Urinary bladder (tissue), 4 donors: Measurements from ENCODE around the gene ZKSCAN3. TPM values are rescaled to one million over a fixed set of nuclear protein-coding genes. Genes with fewer than 3 reads are reported as not detected.
"Not testable (repeated sequence)": the region's sequence is repeated elsewhere in the genome, so short reads cannot be mapped to it uniquely, and the experiment has no call there.

Source experiments
- DNase-seq: peaks from one replicate; pipeline ENCODE4 v3.0.0-alpha.2; 2015; ENCODE audit errors: extremely low spot score
- H3K27ac ChIP-seq: one replicate; pipeline ENCODE4 v1.5.1; 2013; ENCODE audit warnings: low read depth, mild to moderate bottlenecking, moderate library complexity
- H3K36me3 ChIP-seq: one replicate; pipeline ENCODE4 v1.6.1; 2013; ENCODE audit warnings: mild to moderate bottlenecking, moderate library complexity; ENCODE audit not compliant: insufficient read depth
- H3K4me1 ChIP-seq: one replicate; pipeline ENCODE4 v1.6.1; 2013; ENCODE audit warnings: mild to moderate bottlenecking, moderate library complexity; ENCODE audit not compliant: insufficient read depth
- H3K4me3 ChIP-seq: one replicate; pipeline ENCODE4 v1.5.1; 2013; ENCODE audit warnings: low read depth, low read length
- WGBS: extraction: QIAGEN DNeasy Blood & Tissue Kit; methylation state at CpG from one replicate; pipeline ENCODE4 v1.1.7; 2013; 5-methylcytosine and 5-hydroxymethylcytosine counted together
- polyA plus RNA-seq: library from polyadenylated mRNA; stranded (reverse); fragments of 200-250 nt; gene quantifications from one replicate; pipeline ENCODE4 v1.2.3, GENCODE V29; 2013
- total RNA-seq: library from RNA; depleted of rRNA; stranded (reverse); fragments of >200 nt; gene quantifications from one replicate; pipeline ENCODE4 v1.2.3, GENCODE V29; 2014
- donor health status: healthy with polysubstance abuse.
- donor health status: healthy.

Gene ZKSCAN3
- 7.5 TPM for total RNA-seq
- 3.1 TPM for polyA plus RNA-seq

DNA sequence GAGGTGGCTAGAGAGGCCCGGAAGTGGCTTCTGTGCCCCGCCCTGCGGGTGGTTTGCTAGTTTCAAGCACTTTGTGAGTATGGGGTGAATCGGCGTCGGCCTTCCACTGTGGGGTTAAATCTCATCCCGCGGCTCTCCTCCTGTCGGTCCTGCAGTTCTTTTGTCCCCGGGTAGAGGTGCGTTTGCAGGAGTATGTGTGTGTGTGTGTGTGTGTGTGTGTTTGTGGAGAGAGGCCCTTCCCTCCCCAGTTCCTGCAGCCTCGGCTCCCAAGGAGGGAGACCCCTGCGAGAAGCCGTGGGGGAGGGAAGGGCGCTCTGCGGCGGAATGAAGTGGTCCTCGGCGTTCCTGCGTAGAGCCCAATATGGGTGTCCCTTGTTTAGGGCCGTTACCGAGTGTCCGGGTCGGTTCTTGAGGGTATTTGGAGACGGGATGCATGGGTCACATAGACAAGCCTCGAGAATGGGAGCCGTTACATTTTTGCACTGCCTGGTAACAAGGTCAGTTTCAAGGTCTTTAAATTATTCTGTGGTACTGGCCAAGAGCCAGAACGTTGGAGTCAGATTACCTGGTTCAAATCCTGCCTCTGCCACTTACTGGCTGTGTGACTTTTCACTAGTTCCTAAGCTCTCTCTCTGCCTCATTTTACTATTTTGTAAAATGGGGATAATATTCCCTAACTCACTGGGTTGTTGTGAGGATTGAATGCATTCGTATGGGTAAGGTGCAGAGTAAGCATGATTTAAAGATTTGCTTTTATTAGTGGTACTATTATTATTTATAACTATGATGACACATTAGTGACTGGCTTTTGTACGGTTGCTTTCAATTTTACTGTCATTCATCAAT is at the start of gene ZKSCAN3:
ZKSCAN3 (plus strand) TSS at position 56 of the 846 bp plus-strand sequence. CDS start 9,640 bp downstream, outside the sequence.
- no peaks in the 10 kb centered on the region for H3K36me3 ChIP-seq
- DNase-seq = peak; percentile 76
- H3K27ac ChIP-seq = peak within 1 kb of the TSS; percentile 78
- no peaks in the 10 kb centered on the region for H3K4me1 ChIP-seq
- WGBS = 2% methylated on average over 30 of the region's 30 CpGs
- peak within 1 kb of the TSS; percentile 88 for H3K4me3 ChIP-seq

DNA sequence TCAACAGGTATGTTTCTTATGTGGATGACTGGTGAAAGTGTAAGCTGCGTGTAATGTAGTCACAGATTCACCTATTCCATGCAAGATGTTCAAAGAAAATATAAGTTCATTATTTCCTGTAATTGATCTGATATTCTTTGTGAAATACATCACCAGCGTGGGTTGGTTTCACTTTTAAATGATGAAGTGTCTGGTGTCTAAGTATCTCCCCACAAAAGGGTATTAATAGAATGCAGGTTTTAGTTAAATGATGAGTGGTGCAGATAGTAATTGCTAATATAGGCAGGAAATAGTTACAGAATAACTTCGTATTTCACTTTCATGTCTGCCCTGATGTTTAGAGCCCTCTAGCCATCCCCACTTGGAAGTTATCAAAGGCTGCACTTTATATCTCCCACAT is 46.2 kb upstream of the ZKSCAN3 start:
- no peaks in the 10 kb centered on the region for H3K36me3 ChIP-seq

DNA sequence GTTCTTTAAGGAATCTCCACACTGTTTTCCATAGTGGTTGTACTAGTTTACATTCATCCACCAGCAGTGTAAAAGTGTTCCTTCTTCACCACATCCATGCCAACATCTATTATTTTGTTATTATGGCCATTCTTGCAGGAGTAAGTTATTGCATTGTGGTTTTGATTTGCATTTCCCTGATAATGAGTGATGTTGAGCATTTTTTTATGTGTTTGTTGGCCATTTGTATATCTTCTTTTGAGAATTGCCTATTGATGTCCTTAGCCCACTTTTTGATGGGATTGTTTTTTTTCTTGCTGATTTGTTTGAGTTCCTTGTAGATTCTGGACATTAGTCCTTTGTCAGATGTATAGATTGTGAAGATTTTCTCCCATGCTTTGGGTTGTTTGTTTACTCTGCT is 43.4 kb upstream of the ZKSCAN3 start:
- H3K36me3 ChIP-seq, DNase-seq, H3K27ac ChIP-seq, H3K4me3 ChIP-seq, H3K4me1 ChIP-seq: not testable (repeated sequence)

More for the DNA sequence above, 46.2 kb upstream of the ZKSCAN3 start:
- H3K27ac ChIP-seq = no peak overlapping the region
- H3K4me3 ChIP-seq = no peak overlapping the region
- H3K4me1 ChIP-seq = no peaks in the 10 kb centered on the region
- DNase-seq = no peak
- 90% methylated on average over 3 of the region's 3 CpGs for WGBS

DNA sequence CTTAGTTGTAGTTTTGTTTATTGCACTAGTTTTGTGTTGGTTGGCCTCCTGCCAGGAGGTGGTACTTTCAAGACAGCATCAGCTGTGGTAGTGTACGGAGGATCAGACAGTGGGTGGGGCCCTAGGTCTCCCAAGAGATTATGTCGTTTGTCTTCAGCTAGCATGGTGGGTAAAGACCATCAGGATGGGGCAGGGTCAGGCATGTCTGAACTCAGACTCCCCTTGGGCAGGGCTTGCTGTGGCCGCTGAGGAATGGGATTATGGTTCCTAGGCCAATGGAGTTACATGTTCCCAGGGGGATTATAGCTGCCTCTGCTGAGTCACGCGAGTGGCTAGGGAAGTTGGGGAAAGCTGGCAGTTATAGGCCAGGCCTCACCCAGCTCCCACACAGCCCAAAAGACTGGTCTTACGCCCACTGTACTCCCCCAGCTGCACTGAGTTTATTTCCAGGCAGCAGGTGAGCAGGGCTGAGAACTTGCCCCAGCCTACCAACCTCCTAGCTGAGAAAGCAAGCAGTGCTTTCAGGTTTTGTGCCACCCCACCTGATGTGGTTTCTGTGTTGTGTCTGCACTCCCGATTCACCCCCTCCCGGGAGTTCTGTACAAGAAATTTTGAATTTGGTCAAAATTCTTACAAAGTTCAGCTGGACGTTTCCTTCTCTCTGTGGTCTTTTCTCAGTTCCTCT is 38.5 kb upstream of the ZKSCAN3 start:
- no peak overlapping the region for H3K4me3 ChIP-seq
- no peak for DNase-seq
- no peak overlapping the region for H3K27ac ChIP-seq
- H3K36me3 ChIP-seq = peaks cover 2% of the 10 kb centered on the region
- no peaks in the 10 kb centered on the region for H3K4me1 ChIP-seq
- 80% methylated on average over 9 of the region's 9 CpGs for WGBS

DNA sequence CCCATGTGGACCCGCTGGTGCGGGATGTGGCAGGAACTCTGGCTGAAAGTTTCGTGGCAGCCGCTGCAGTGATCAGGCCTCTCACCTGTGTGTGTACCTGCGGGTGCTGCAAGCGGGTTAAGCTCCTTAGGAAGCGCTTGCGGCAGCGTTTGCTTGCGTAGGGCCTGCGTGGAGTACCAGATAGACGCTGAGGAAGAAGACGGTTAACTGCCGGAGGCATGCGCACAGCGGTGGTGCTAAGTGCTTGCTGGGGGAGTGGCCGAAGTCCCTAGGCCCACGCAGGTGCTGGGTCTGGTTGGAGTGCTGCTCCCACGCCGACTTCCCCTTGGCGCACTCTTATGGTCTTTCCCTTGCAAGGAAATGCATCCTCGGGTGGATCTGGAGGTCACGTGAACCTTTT is 36.8 kb upstream of the ZKSCAN3 start:
- no peak for DNase-seq
- H3K36me3 ChIP-seq = peaks cover 2% of the 10 kb centered on the region
- no peak overlapping the region for H3K4me3 ChIP-seq
- no peak overlapping the region for H3K27ac ChIP-seq
- no peaks in the 10 kb centered on the region for H3K4me1 ChIP-seq
- 88% methylated on average over 23 of the region's 23 CpGs for WGBS

DNA sequence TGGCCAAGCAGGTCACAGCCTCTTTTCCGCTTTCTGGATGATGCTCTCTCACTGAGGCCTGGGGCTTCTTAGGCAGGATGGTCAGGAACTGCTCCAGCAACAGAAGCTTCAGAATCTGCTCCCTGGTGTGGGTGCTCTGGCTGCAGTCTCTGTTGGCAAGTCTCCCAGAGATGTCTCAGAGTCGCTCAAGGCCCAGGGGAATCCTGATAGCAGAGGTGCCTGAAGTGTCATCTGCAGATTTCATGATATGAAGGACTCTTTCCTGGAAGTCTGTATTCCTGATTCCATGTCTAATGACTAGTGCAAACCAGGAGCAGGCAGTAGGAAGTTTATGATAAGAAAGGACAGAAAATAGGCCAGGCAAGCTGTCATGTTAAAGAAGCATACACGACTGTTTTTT is 34.1 kb upstream of the ZKSCAN3 start:
- H3K36me3 ChIP-seq = peaks cover 2% of the 10 kb centered on the region
- no peak overlapping the region for H3K4me3 ChIP-seq
- H3K27ac ChIP-seq = no peak overlapping the region
- DNase-seq = no peak
- 57% methylated on average over 3 of the region's 3 CpGs for WGBS
- no peaks in the 10 kb centered on the region for H3K4me1 ChIP-seq

DNA sequence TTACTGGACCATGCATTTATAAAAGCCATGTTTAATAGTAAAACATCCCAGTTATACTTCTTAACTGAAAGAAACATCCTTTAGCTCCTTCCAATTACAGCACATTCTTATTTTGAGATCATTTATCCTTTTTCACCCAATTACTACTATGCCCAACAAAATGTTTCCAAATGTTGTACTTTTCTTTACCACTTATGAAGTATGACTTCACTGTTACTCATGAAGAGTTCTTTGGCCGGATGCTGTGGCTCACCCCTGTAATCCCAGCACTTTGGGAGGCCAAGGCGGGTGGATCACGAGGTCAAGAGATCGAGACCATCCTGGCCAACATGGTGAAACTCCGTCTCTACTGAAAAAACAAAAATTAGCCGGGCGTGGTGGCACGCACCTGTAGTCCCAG is 31.9 kb upstream of the ZKSCAN3 start:
- H3K4me1 ChIP-seq, H3K36me3 ChIP-seq, H3K27ac ChIP-seq, DNase-seq, H3K4me3 ChIP-seq: not testable (repeated sequence)
- 94% methylated on average over 8 of the region's 8 CpGs for WGBS

DNA sequence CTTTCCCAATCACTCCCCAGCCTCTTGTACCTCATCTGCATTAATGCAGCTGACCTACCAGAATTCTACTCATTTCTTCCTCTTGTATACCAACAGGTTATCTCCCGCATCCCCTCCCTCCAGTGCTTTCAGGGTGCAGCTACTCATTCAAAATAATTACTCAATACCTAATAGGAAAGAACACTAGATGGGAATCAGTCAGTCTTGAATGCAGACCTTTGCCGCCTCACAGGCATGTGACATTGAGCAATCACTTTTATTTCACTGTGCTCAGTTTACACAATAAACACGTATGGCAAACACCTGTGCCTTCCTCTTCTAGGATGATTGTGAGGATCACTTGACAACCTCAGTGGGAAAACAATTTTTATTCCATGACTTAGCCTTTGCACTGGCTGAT is 27.1 kb upstream of the ZKSCAN3 start:
- Histone ChIP-seq H3K4me1 (no peaks in the 10 kb centered on the region), H3K36me3 (peaks cover 8% of the 10 kb centered on the region), H3K4me3 (no peak overlapping the region), H3K27ac (no peak overlapping the region)
- WGBS = 88% methylated on average over 3 of the region's 3 CpGs
- no peak for DNase-seq

DNA sequence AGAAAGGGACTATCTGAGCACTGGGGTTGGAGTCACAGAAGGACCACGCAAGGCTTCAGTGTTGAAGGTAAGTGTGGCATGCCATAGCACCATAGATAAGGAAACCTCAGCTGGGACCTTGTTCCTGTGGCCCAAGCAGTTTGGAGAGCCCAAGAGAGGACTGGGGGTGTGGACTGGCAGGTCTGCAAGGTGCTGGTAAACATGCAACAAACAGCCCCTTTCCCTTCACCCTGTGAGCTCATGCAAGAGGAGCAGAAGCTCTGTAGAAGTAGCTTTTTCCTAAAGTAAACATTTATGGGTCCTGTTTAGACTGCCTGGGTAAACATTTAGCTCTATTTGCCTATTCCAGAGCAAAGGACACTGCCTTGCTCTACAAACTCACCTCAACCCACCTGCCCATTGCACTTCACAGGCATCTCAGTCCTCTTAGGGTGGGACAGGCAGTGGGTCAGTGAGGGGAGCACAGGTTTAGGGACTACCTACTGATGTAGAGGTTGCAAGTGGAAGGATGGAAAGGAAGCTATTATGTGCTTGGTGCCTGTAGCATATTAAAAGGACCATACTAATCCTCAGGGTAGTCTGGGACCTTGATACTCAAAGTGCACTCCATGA is 25.8 kb upstream of the ZKSCAN3 start:
- H3K36me3 ChIP-seq = peaks cover 8% of the 10 kb centered on the region
- H3K4me1 ChIP-seq = no peaks in the 10 kb centered on the region
- no peak overlapping the region for H3K27ac ChIP-seq
- WGBS = 96% methylated on average over 1 of the region's 1 CpG
- no peak for DNase-seq
- no peak overlapping the region for H3K4me3 ChIP-seq

DNA sequence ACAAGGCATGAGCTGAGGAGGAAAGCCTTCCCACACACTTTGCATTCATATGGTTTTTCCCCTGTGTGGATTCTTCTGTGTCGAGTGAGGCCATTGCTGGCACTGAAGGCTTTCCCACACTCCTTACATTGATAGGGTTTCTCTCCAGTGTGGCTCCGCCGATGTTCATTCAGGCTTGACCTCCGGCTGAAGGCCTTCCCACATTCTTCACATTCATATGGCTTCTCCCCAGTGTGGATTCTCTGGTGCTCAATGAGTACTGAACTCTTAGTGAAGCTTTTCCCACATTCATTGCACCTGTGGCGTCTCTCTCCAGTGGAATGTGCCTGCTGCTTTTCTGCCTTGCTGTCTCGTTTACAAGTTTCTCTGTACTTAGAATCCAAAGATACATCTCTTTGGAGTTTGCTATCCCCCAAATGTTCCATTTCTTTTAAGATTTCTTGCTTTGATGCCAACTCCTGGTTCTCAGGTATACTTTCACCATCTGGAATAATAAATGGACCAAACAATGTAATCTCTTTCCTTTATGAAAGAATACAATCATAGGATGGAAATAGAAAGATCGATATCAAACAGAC is 23.3 kb upstream of the ZKSCAN3 start:
- Histone ChIP-seq H3K27ac (no peak overlapping the region), H3K4me1 (no peaks in the 10 kb centered on the region), H3K36me3 (peaks cover 8% of the 10 kb centered on the region), H3K4me3 (no peak overlapping the region)
- no peak for DNase-seq
- 97% methylated on average over 7 of the region's 7 CpGs for WGBS

DNA sequence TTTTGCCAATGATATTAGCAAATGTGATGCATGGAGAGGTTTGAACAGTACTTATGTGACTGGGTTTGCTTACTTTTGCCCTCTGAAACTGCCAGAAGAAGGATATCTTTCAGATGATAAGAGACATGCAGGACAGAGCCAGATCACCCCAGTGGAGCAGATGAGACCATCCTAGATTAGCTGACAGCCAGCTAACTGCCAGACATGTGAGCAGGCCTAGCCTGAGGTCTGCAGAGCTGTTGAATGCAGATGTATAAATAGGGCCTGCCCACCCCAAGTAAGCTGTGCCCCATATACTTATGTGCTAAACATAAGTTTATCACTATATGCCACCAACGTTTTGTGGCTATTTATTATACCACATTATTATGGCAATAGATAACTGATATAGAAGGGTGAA is 19.7 kb upstream of the ZKSCAN3 start:
- Histone ChIP-seq H3K4me1 (no peaks in the 10 kb centered on the region), H3K27ac (no peak overlapping the region), H3K4me3 (no peak overlapping the region), H3K36me3 (peaks cover 8% of the 10 kb centered on the region)
- DNase-seq = no peak
- WGBS = 66% methylated on average over 1 of the region's 1 CpG

DNA sequence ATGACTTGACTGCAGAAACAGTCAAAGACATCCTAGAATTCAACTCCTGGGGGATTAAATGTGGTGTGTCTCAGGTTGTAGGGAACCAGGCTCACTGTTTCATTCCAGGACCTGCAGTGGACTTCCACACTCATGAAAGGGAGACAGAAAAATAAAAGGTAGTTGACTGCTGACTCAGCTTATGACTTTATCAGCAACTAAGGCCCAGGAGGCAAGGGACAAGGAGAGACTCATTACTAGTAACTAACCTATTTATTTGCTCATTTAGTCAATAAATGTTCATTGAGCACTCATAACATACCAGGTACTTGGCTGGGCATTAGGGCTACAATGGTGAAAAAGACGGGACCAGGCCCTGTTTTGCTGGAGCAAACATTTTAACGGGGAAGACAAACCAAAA is 16.7 kb upstream of the ZKSCAN3 start:
- 96% methylated on average over 2 of the region's 2 CpGs for WGBS
- no peak overlapping the region for H3K27ac ChIP-seq
- H3K4me3 ChIP-seq = no peak overlapping the region
- no peak for DNase-seq
- no peaks in the 10 kb centered on the region for H3K4me1 ChIP-seq
- H3K36me3 ChIP-seq = no peaks in the 10 kb centered on the region

DNA sequence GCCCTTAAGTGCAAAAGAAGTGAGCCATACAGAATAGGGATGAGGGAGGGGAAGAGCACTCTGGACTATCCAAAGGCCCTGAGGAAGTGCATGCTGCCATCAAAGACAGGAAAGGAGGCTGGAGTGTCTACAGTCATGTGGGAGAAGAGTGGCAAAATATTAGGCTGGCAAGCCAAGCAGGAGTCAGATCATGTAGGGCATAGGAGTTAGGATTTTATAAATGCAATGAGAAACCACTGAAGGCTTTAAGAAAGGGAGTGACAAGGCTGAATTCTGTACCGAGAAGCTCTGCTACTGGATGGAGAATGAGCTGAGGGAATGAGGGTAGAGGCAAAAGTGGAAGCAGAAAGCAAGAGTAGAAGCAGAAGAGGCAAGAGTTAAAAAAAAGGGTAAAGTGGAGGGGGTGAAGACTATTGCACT is 16.1 kb upstream of the ZKSCAN3 start:
- WGBS = 75% methylated on average over 1 of the region's 1 CpG
- no peaks in the 10 kb centered on the region for H3K36me3 ChIP-seq
- H3K27ac ChIP-seq = no peak overlapping the region

More for the DNA sequence above, 16.1 kb upstream of the ZKSCAN3 start:
- Histone ChIP-seq H3K4me3 (no peak overlapping the region), H3K4me1 (no peaks in the 10 kb centered on the region)
- DNase-seq = no peak
